Measurements from ENCODE around the gene KRT38.

GRCh38 chr17:41483991-41484826, 43.4 kb upstream of the KRT38 start:
- TF ChIP-seq POLR2AphosphoS5 (IDR thresholded peaks at IDR 0.05; ENCODE audit: low read depth, low read length) = no peak
- no peak for TF ChIP-seq SIN3A (IDR thresholded peaks at IDR 0.05; ENCODE audit: borderline replicate concordance, insufficient read depth, low read length)
- no peak for TF ChIP-seq TAF1 (IDR thresholded peaks at IDR 0.05; ENCODE audit: borderline replicate concordance, insufficient read depth, low read length)
- TF ChIP-seq REST (IDR thresholded peaks at IDR 0.05; ENCODE audit: insufficient read depth in 1 of 2, low read depth in 2 of 2, low read length in 2 of 2) = no peak

All from PFSK-1 (cell line).